NCI-H524 treated with DMSO at 0.1 percent for 48 hours (cell line): ENCODE results near the gene SETD1A.
A peak's percentile ranks its signal among the peaks of the same experiment; 100 is the strongest.

Experiments used
- DNase-seq: peaks from one replicate; lab custom pipeline; 2025; lab: John Stamatoyannopoulos, UW

Gene SETD1A

DNA sequence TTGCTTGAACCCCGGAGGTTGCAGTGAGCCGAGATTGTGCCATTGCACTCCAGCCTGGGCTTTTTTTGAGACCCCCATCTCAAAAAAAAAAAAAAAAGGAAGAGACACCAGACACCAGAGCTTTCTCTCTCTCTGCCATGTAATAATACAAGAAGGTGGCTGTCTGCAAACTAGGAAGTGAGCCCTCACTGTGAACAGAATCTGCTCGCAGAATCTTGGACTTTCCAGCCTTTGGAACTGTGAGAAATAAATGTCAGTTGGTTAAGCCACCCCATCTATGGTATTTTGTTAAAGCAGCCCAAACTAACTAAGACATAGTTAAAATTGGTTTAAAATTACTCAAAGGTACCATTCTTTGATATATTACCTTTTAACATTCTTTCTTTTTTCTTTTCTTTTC, 63.0 kb downstream of the SETD1A start:
- no peak for DNase-seq

DNA sequence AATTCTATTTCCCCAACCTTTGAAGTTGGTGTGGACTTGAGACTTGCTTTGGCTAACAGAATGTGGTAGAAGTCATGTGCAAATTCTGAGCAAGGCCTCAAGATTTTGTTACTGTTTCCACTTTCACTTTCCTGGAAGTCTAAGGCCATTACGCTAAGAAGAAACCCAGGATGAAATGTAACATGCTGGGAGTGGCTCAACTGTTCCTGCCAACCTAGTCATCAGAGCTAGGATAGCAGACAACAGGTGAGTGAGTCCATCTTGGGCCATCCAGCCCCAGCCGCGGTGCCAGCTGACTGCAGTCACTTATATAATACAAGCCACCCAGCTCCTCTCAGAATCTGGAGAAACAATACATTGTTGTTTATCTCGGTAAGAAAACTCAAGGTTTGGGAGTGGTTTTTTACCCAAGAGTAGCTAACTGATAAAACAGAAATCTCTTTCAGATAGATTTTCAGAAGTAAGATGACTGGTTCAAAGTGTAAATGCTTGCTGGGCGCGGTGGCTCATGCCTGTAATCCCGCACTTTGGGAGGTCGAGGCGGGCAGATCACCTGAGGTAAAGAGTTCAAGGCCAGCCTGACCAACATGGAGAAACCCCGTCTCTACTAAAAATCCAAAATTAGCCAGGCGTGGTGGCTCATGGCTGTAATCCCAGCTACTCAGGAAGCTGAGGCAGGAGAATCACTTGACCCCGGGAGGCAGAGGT, 65.1 kb downstream of the SETD1A start:
- DNase-seq, result no peak

DNA sequence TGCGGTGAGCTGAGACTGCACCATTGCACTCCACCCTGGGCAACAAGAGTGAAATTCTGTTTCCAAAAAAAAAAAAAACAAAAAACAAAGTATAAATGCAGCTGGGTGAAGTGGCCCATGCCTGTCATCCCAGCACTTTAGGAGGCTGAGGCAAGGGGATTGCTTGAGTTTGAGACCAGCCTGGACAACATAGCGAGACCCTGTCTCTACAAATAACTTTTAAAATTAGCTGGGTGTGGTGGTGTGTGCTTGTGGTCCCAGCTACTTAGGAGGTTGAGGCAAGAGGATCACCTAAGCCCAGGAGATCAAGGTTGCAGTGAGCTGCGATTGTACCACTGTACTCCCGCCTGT, 65.7 kb downstream of the SETD1A start:
- no peak for DNase-seq

DNA sequence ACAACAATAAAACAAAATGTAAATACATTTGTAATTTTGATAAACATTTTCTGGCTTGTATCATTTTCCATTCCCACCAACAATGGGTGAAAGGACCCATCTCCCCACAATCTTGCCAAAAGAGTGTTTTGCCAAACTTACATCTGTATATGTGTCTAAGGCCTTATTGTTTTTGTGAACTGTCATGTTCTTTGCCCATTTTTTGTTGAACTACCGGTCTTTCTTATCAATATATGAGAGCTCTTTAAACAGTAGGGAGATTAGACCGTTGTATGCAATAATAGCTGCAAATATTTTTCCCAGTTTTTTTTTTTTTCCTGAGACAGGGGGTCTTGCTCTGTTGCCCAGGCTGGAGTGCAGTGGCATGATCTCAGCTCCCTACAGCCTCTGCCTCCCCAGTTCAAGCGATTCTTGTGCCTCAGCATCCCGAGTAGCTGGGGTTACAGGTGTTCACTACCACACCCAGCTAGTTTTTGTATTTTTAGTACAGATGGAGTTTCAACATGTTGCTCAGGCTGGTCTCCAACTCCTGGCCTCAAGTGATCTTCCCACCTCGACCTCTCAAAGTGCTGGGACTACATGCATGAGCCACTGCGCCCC, 66.2 kb downstream of the SETD1A start:
- DNase-seq, result no peak

DNA sequence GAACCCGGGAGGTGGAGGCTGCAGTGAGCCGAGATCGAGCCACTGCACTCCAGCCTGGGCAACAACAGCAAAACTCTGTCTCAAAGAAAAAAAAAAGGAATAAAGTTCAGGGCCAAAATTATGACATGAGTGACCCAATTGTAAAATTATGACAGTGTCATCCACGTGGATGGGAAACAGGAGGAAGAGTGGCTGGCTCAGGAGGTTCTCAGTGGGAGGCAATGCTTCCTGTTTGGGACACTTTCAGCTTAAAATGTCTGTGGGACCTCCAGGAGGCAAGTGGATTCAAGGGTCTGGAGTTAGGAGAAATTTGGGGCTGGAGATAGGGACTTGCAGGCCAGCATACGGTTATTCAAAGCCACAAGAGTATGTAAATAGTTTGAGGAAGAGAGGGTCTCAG, 67.8 kb downstream of the SETD1A start:
- no peak for DNase-seq

DNA sequence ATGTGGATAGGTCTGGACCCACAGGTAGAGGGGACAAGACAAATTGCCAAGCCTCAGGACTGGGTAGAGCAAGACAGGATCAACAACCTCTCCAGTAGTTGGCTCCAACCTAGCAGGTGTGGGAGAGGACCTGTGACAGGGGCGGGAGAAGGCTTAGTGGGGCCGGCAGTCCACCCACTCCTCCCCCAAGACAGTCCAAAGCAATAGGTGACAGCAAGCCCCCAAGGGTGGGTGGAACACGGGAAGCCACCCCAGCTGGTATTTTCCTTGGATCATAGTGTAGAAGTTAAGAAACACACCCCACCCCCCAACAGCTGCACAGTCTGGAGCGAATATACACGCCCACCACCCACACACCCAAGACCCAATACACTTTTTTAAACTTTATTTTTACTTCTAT, 71.7 kb downstream of the SETD1A start:
- no peak for DNase-seq

DNA sequence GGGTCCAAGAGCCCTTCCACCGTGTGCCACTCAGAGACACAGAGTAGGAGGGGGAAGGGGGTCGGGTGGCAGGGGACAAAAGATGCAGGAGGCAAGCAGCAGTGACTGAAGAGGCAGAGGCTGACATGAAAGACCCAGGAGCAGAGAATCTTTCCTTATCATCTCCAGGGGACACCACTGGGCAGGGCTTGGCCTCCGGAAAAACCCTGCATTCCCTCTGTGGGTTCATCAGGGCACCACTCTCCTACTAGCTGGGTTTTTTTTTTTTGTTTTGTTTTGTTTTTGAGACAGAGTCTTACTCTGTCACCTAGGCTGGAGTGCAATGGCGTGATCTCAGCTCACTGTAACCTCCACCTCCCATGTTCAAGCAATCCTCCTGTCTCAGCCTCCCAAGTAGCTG, 73.7 kb downstream of the SETD1A start:
- DNase-seq, result no peak

DNA sequence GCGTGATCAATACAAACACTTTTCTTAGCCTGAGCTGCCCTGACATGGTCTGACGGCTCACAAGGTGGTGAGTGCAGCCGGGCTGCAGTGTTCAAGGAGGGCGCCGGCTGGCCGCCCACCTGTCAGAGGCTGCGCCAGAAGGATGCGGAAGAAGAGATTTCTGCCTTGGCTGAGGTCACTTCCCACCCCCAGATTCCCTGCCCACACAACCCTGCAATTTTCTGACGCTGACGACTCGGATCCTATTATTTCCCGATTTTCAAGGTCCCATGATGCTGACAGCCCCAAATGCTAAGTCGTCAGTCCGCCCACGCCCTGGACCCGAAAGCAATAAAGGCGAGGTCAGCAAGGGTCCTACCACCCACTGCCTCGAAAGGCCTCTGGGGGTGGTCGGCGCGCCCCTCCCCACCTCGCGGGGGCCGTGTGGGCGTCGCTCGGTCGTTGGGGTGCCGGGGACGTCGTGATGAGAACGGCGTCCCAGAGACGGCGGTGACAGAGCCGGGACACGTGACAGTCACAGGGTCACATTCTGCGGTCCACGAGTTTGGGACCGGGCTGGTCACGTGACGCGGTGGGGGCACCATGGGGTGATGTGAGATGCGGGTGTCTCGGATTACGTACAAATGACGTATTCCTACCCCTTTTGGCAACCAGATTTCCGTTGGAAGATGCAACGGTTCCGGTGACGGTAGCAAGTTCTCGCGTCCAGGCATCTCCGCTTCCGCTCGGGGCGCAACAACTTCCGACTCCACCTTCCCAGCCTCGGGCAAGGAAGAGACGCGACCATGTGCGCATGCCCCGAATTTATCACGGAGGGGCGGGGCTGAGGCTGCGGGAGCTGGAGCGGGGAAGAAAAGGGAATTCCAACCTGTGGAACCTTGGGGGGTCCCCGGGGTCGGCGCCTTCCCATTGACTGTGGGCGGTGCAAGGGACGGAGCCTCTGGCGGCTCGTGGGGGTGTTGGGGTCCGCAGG, 75.5 kb downstream of the SETD1A start, which contains the start of gene STX4:
Gene STX4 (plus strand): TSS at position 823 of the 973 bp plus-strand sequence. CDS start 248 bp downstream, outside the sequence.
- peak; percentile 64 for DNase-seq

DNA sequence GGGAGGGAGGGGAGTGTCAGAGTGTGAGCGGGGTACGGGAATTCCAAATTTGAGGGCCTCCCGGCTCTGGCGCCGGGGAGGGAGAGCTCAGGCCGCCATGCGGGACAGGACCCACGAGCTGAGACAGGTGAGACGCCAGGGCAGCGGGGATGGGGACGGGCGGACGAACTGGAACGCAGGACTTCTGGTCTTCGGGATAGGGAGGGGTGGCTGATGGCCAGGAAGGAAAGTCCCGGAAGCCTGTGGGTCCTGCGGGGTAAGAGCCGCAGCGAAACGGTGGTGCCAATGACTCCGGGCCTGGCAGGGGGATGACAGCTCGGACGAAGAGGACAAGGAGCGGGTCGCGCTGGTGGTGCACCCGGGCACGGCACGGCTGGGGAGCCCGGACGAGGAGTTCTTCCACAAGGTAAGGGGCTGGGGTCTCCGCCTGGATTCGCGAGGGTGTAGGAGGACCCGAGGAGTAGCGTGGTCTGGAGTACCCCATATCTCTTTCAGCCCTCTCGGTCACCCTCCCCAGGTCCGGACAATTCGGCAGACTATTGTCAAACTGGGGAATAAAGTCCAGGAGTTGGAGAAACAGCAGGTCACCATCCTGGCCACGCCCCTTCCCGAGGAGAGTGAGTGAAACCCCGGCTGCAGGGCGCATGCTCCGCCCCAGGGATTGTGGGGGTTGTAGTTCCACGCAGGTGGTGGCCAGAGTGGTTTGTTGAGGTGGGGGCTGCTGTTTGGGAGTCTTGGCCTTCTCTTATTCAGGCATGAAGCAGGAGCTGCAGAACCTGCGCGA, 76.3 kb downstream of the SETD1A start:
- peak; percentile 18 for DNase-seq
